Brain pericyte (primary cell): ENCODE measurements around the gene USP50.
"Not testable (repeated sequence)": the region's sequence is repeated elsewhere in the genome, so short reads cannot be mapped to it uniquely, and the experiment has no call there.

ENCODE experiments used
- DNase-seq: peaks from one replicate; pipeline ENCODE4 v3.0.0-alpha.2; 2012; ENCODE audit warnings: low read depth, low spot score

Gene USP50

DNA sequence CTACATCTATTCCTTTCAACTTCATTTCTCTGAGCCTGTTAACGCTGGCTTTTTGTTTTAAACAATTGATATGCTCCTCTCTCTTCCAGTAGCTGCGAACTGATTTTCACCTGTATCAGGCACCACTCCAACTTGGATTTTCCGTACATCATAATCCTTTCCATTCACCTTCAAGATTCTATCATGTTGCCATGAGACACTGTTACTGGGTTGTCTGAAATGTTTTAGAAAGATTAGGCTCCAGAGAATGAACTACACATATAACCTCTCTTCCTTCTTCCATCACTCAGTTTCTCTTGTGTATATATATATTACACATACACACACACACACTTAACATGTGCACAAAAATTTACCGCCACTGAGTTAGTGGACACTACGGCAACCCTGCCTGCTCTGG is at the start of gene USP50:
TSS of gene USP50 (minus strand) at position 101 of the 400 bp plus-strand sequence. CDS start 141 bp downstream, outside the sequence.
- no peak for DNase-seq

DNA sequence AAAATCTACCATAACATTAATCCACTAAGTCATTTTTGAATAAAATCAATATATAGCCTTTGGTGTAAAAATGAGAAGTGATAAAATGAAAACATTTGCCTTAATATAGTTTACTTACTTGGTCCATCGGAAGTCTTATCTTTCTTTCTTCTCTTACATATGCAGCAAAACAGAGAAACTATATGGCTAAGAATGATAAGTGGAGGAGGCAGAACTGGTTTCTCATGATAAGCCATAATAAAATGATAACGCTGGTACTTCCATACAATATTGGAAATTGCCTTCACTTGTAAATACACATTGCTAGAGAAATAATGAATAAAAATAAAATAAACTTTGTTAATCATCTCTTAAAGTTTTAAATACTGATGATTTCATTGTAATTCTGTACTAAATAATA is 47.8 kb upstream of the USP50 start:
- DNase-seq: no peak

- DNase-seq: no peak
Observed at GRCh38 chr15:50593761-50594160, 47.3 kb upstream of the USP50 start.

DNA sequence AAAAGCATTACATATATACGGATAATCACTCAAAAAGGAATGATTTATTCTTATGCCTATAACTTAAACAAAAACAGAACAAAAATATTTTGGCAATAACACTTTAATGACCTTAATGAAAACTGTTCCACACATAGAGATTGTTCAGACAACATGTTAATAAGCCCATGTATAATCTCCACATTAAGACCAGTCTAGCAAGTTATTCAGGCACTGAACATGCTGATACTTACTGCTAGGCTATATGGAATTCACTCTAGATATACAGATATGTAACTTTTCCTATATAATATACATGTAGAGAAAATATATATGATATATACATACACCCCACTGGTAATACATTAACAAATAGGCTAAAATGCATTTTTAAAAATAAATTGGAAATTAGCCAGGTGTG is 43.8 kb upstream of the USP50 start:
- DNase-seq: no peak

DNA sequence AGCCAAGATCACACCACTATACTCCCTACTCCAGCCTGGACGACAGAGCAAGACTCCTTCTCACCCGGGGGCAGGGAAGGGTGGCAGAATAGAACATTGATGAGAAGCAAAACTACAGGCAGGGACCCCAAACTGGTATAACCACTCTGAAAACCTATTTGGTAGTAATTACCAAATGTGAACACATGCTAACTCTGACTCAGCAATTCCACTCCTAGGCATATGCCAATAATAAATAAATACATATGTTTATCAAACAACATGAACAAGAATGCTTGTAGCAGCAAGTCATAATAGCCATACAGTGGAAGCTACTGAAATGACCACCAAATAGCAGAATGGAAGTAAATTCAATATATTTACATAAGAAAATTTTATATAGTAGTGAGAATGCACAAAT is 31.0 kb upstream of the USP50 start:
- DNase-seq: no peak

GRCh38 chr15:50576166-50576565 is 29.7 kb upstream of the USP50 start:
- no peak for DNase-seq

- not testable (repeated sequence) for DNase-seq
Observed at GRCh38 chr15:50573842-50574241, 27.4 kb upstream of the USP50 start.

DNA sequence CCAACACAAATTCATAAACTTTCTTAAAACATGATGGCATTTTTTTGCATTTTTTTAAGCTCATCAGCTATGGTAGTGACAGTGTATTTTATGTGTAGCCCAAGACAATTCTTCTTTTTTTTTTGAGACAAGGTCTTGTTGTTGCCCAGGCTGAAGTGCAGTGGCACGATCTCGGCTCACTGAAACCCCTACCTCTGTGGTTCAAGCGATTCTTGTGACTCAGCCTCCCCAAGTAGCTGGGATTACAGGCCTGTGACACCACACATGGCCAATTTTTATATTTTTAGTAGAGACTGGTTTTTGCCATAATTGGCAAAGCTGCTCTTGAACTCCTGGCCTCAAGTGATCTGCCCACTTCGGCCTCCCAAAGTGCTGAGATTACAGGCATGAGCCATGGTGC is 17.3 kb upstream of the USP50 start:
- DNase-seq: no peak

- no peak for DNase-seq
Observed at GRCh38 chr15:50562735-50563640, 16.5 kb upstream of the USP50 start.

DNA sequence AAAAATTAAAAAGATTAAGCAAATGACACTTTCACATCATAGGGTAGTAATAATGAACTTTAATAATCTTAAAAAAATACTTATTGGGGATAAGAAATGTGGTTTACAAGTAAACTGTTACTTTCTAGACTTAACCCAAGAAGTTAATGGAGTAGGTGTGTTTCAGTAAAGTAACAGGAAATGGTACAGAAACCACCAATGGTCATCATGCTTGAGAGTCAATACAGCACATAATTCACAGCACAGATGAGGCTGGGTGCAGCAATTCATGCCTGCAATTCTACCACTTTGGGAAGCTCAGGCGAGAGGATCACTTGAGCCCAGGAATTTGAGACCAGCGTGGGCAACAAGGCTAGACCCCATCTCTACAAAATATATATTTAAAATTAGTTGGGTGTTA is 11.5 kb upstream of the USP50 start:
- no peak for DNase-seq

GRCh38 chr15:50556642-50557371 is 10.3 kb upstream of the USP50 start:
- no peak for DNase-seq

- no peak for DNase-seq
Observed at GRCh38 chr15:50552238-50552637, 5.8 kb upstream of the USP50 start.

DNA sequence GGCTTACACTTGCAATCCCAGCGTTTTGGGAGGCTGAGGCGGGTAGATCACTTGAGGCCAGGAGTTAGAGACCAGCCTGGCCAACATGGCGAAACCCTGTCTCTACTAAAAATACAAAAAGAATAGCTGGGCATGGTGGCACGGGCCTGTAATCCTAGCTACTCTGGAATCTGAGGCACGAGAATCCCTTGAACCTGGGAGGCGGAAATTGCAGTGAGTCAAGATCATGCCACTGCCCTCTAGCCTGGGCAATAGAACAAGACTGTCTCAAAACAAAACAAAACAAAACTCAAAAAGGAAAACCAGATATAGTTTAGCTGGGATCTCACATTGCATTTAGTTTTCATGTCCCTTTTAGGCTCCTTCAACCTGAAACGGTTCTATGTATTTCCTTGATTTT is 2.9 kb upstream of the USP50 start:
- no peak for DNase-seq

GRCh38 chr15:50544368-50544767 is 2.1 kb downstream of the USP50 start:
- DNase-seq: no peak

GRCh38 chr15:50543556-50543955 is 2.9 kb downstream of the USP50 start:
- DNase-seq: no peak

DNA sequence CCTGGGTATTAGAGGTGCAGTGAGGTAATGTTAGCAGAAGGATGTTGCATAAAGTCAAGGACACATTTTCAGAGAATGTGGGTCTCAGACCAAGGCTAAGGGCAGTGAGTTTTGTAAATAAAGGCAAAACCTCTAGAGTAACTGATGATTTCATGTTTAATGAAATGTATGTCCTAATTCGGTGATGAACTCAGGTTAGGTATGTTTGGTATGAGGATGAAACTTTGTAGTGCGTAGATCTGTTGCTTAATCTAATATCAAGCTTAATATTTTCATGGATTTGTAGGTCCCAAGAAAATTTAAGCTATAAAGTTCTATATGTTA is 3.6 kb downstream of the USP50 start:
- no peak for DNase-seq

DNA sequence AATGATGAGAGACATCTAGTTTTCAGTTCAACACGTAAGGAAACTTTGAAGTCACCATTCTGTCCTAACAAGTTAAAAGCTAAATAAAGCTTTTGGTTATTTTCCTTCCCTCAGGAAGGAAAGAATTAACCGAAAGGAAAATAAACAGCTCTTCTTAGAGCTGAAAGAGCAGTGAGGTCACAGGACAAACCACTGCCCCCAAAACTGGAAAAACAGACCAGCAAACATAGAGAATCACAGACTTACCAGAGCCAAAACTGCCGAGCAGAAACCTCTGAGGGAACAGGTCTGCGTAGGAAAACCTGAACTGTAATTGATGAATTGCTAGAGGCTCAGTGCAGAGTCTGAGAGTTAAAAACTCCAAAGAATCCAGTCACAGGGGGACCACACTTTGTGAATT is 14.7 kb downstream of the USP50 start:
- DNase-seq: no peak

DNA sequence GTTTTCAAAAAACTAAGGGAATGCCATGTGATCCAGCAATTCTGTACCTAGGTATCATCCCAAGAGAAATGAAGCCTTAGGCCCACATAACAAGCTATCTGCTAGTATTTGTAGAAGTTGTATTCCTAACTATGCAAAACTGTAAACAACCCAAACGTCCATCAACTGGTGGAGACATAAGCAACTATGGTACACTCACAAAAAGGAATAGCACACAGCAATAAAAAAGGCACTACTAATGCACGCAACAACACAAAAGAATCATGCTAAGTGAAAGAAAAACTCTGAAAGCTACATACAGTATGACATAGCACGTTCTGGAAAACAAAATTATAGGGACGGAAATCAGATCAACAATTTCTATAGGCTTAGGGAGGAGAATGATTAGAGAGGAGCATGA is 15.3 kb downstream of the USP50 start:
- no peak for DNase-seq

GRCh38 chr15:50523851-50524251 is 22.6 kb downstream of the USP50 start:
- no peak for DNase-seq

- no peak for DNase-seq
Observed at GRCh38 chr15:50519740-50520425, 26.6 kb downstream of the USP50 start.

- DNase-seq: no peak
Observed at GRCh38 chr15:50513001-50513400, 33.5 kb downstream of the USP50 start.

DNA sequence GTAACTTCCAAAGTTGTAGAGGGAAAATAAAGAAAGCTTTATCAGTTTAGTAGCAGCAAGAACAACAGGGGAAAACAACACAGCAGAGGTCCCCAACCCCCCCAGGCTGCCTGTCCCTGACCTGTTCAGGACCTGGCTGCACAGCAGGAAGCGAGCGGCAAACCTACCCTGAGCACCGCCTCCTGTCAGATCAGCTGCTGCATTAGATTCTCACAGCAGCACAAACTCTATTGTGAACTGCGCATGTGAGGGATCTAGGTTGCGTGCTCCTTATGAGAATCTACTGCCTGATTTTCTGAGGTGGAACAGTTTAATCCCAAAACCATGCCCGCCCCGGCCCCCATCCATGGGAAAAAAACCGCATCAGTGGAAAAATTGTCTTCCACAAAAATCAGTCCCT is 40.3 kb downstream of the USP50 start:
- no peak for DNase-seq
